ENCODE data around the gene AKR1B1.

- TF ChIP-seq CTCF (conservative IDR thresholded peaks at IDR 0.05 in 1 of 2, IDR thresholded peaks at IDR 0.05 in 1 of 2; ENCODE audit: low read depth in 1 of 2, low read length in 2 of 2) (no peak), EZH2 (IDR thresholded peaks at IDR 0.05; ENCODE audit: low read length, missing control alignments) (no peak)
These were observed 29.4 kb downstream of the AKR1B1 start for GRCh38 chr7:134429481-134429880.
